ENCODE data around the gene HSD17B1. TPM values are rescaled to one million over a fixed set of nuclear protein-coding genes. Genes with fewer than 3 reads are reported as not detected.
A peak's percentile ranks its signal among the peaks of the same experiment; 100 is the strongest.

The HSD17B1 gene
- total and polyA plus RNA-seq, 2 of the 13 experiments (the other 11 are each of a cell fraction or from before 2014, with no cell fraction given): 0.54 to 0.93 TPM

GRCh38 chr17:42536372-42537155 lies 16.2 kb upstream of the HSD17B1 start (continued):
- TF ChIP-seq ATF7-NPFF (CRISPR knock-in tag; IDR thresholded peaks at IDR 0.05; ENCODE audit: low read depth) (peak; percentile 43; the same call in 1 of the 2 replicates), CEBPB (IDR thresholded peaks at IDR 0.05; ENCODE audit: borderline replicate concordance, low read depth, low read length) (no peak), KMT2B (CRISPR knock-in tag; IDR thresholded peaks at IDR 0.05) (no peak), KDM2A (CRISPR knock-in tag; IDR thresholded peaks at IDR 0.05; ENCODE audit: borderline replicate concordance, low read depth) (peak; percentile 83), ZNF280D (CRISPR knock-in tag; IDR thresholded peaks at IDR 0.05) (0 out of 2 replicates have a peak, but pooled peaks have one; percentile 10), ZMYM2 (CRISPR knock-in tag; IDR thresholded peaks at IDR 0.05) (peak; percentile 60; the same call in 1 of the 2 replicates), CHCHD3 (CRISPR knock-in tag; IDR thresholded peaks at IDR 0.05) (no peak), ZIK1 (CRISPR knock-in tag; IDR thresholded peaks at IDR 0.05; ENCODE audit: borderline replicate concordance, low read depth) (peak; percentile 91), ZNF747 (CRISPR knock-in tag; IDR thresholded peaks at IDR 0.05; ENCODE audit: borderline replicate concordance) (peak; percentile 23; the same call in 1 of the 2 replicates), DMAP1 (CRISPR knock-in tag; IDR thresholded peaks at IDR 0.05) (peak; percentile 83; the same call in 1 of the 2 replicates), ZMAT5 (CRISPR knock-in tag; IDR thresholded peaks at IDR 0.05; ENCODE audit: borderline replicate concordance, low read depth) (no peak), FOXM1 (CRISPR knock-in tag; IDR thresholded peaks at IDR 0.05) (no peak), HNRNPLL (IDR thresholded peaks at IDR 0.05; ENCODE audit: low read depth, low read length, poor library complexity, severe bottlenecking) (peak; percentile 75), RBAK (CRISPR knock-in tag; IDR thresholded peaks at IDR 0.05) (no peak), KDM5B (CRISPR knock-in tag; IDR thresholded peaks at IDR 0.05; ENCODE audit: borderline replicate concordance) (0 out of 2 replicates have a peak, but pooled peaks have one; percentile 40), KDM1A (CRISPR knock-in tag; IDR thresholded peaks at IDR 0.05) (0 out of 2 replicates have a peak, but pooled peaks have one; percentile 5), SKI (IDR thresholded peaks at IDR 0.05; ENCODE audit: partially characterized antibody) (peak; percentile 20), MED13 (CRISPR knock-in tag; IDR thresholded peaks at IDR 0.05) (no peak; the same call in 1 of the 2 replicates)
- TF ChIP-seq, protein P1, sequence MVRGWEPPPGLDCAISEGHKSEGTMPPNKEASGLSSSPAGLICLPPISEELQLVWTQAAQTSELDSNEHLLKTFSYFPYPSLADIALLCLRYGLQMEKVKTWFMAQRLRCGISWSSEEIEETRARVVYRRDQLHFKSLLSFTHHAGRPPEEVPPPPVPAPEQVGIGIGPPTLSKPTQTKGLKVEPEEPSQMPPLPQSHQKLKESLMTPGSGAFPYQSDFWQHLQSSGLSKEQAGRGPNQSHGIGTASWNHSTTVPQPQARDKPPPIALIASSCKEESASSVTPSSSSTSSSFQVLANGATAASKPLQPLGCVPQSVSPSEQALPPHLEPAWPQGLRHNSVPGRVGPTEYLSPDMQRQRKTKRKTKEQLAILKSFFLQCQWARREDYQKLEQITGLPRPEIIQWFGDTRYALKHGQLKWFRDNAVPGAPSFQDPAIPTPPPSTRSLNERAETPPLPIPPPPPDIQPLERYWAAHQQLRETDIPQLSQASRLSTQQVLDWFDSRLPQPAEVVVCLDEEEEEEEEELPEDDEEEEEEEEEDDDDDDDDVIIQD (CRISPR knock-in tag; IDR thresholded peaks at IDR 0.05; ENCODE audit: low read depth): peak; percentile 44; the same call in 1 of the 2 replicates
- TF ChIP-seq, protein P2, sequence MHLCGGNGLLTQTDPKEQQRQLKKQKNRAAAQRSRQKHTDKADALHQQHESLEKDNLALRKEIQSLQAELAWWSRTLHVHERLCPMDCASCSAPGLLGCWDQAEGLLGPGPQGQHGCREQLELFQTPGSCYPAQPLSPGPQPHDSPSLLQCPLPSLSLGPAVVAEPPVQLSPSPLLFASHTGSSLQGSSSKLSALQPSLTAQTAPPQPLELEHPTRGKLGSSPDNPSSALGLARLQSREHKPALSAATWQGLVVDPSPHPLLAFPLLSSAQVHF (CRISPR knock-in tag; IDR thresholded peaks at IDR 0.05): peak; percentile 23; the same call in 1 of the 2 replicates
